ENCODE results near the gene LENG9.
"Not testable (repeated sequence)": the region's sequence is repeated elsewhere in the genome, so short reads cannot be mapped to it uniquely, and the experiment has no call there.

GRCh38 chr19:54509200-54509940, 45.8 kb upstream of the LENG9 start:
- TF ChIP-seq CTCF, EP300 (IDR thresholded peaks at IDR 0.05): not testable (repeated sequence)

All from esophagus muscularis mucosa (tissue), 3 donors.